ENCODE measurements around the gene ITPRIP. TPM values are rescaled to one million over a fixed set of nuclear protein-coding genes. Genes with fewer than 3 reads are reported as not detected.

Gene ITPRIP
- total RNA-seq, 1 donor from 2014 or later = 51.0 TPM

DNA sequence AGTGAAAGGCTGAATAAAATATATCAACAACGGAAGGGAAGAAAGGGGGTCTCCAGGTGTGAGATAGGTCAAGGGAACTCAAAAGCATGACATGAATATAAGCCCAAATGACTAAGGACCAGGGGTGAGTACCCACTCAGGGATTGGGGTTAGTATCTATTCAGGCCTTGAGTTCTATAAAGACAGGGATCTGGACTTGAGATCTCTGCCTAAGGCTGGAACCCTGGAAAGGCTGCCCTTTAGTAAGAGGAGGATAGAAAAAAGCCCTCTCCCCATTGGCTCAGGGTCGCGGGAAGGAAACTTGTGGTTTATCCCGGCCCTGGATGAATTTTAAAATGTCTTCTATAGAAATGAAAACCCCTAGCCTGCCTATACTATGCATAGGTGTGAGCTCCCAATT is 2.4 kb upstream of the ITPRIP start:
- H3K9me3 ChIP-seq = no peaks in the 10 kb centered on the region
- H3K4me3 ChIP-seq = peak overlapping the region in 1 of 2 donors; percentile 86
- no peaks in the 10 kb centered on the region for H3K36me3 ChIP-seq
- TF ChIP-seq, protein P1, sequence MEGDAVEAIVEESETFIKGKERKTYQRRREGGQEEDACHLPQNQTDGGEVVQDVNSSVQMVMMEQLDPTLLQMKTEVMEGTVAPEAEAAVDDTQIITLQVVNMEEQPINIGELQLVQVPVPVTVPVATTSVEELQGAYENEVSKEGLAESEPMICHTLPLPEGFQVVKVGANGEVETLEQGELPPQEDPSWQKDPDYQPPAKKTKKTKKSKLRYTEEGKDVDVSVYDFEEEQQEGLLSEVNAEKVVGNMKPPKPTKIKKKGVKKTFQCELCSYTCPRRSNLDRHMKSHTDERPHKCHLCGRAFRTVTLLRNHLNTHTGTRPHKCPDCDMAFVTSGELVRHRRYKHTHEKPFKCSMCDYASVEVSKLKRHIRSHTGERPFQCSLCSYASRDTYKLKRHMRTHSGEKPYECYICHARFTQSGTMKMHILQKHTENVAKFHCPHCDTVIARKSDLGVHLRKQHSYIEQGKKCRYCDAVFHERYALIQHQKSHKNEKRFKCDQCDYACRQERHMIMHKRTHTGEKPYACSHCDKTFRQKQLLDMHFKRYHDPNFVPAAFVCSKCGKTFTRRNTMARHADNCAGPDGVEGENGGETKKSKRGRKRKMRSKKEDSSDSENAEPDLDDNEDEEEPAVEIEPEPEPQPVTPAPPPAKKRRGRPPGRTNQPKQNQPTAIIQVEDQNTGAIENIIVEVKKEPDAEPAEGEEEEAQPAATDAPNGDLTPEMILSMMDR (IDR thresholded peaks at IDR 0.05) = no peak
- peaks cover 2 to 20% of the 10 kb centered on the region in 2 donors for H3K4me1 ChIP-seq
- H3K27ac ChIP-seq = peak overlapping the region; percentile 92 to 98
- intact Hi-C loops (cut with DNase I) = loop anchor here (1.0 kb wide), 1 partner anchor 9 kb away; no protein-coding TSS in a partner anchor
- no peaks in the 10 kb centered on the region for H3K27me3 ChIP-seq
- DNase-seq (ENCODE audit: low spot score in 2 of 2) = no peak

DNA sequence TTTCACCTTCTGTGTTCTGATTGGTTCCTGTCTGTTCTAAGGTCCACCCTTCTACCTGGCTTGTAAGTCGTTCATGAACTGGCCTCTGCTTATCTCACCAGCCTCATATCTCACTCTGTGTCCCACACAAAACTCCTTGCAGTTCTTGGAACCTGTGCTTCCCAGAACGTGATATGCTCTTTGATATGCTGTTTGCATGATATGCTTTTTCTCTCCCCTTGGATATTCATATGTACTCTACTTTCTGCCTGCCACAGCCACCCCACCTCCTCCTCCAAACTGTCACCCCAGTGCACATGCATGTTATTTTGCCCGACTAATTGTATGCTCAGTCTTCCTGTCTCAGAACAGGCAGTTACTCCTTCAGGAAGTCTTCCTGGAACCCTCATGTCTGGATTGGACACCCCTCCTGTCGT is 1.9 kb upstream of the ITPRIP start:
- intact Hi-C loops (cut with DNase I) = loop anchor here (1.0 kb wide), 1 partner anchor 9 kb away; no protein-coding TSS in a partner anchor
- TF ChIP-seq, protein P1 (IDR thresholded peaks at IDR 0.05) = no peak

DNA sequence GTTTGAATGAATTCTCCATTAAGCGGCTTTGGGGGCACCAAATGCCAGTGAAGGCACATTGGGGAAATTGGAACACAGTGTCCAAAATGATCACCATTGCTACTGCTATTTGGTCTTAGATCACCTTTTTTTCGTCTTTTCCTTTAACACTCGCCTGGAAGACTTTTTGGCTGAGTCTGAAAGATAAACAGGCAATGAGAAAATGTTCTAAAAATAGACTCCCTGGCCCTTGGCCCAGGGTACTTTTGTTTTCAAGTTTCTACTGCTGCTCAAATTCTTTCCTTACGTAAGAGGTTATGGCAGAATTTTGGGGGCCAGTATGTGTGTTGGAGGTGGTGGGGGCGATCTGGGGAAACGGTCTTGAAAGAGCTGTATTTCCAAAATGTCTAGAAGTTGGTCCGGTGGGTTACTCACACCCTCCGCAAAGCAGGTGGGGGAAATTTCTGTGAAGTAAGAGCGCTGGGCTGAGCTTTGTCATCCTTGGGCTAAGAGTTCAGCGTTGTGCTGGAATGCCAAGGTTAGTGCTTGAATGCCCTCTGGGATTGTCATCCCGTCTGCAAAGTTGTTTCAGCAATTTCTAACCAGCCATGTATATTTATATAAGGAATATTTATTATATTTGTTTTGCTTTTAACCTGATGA is 1.3 kb upstream of the ITPRIP start:
- DNase-seq (ENCODE audit: low spot score in 2 of 2) = peak in 1 of 2 donors; percentile 84
- peaks cover 0 to 4% of the 10 kb centered on the region in 2 donors for H3K36me3 ChIP-seq
- peaks cover 6 to 30% of the 10 kb centered on the region in 2 donors for H3K4me1 ChIP-seq
- intact Hi-C loops (cut with DNase I) = loop anchor here (1.0 to 5.0 kb wide), 4 partner anchors 9 to 217 kb away; partner anchors contain the start of gene SFR1
- TF ChIP-seq, protein P1 (IDR thresholded peaks at IDR 0.05) = no peak
- peak overlapping the region; percentile 63 to 86 for H3K4me3 ChIP-seq
- no peaks in the 10 kb centered on the region for H3K9me3 ChIP-seq
- H3K27ac ChIP-seq = peak overlapping the region; percentile 92 to 98
- H3K27me3 ChIP-seq = no peaks in the 10 kb centered on the region

More for the DNA sequence above, 1.9 kb upstream of the ITPRIP start:
- Histone ChIP-seq H3K27me3 (no peaks in the 10 kb centered on the region), H3K36me3 (no peaks in the 10 kb centered on the region), H3K27ac (peak overlapping the region; percentile 92 to 98), H3K4me3 (peak overlapping the region; percentile 63 to 86), H3K4me1 (peaks cover 6 to 25% of the 10 kb centered on the region in 2 donors), H3K9me3 (no peaks in the 10 kb centered on the region)
- no peak for DNase-seq (ENCODE audit: low spot score in 2 of 2)

DNA sequence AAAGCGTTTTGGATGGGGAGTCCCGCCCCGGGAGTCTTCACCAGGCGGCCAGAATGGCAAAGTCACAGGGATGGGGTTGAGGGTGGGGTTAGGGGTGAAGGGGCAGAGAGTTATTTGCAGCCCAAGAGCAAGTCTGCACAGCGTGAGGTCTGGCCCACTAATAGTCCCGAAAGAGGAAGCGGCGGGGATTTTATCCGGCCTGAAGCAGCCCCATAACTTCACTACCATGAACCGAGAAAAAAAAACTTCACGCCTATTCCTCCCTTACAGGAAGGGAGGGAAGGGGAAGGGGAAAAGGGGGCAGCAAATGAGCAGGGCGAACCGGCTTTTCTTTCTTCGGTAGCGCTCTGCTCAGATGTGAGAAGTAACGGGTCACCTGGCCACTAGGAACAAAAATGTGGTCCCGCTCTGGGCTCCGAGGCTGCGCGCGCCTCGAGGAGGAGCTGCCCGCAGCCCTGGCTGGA is 712 bp downstream of the ITPRIP start:
- intact Hi-C loops (cut with DNase I) = loop anchor here (5.0 kb wide), 1 partner anchor 215 kb away; the partner anchor contains the start of gene SFR1
- DNase-seq (ENCODE audit: low spot score in 2 of 2) = peak in 1 of 2 donors; percentile 71
- peaks cover 6 to 45% of the 10 kb centered on the region in 2 donors for H3K4me1 ChIP-seq

DNA sequence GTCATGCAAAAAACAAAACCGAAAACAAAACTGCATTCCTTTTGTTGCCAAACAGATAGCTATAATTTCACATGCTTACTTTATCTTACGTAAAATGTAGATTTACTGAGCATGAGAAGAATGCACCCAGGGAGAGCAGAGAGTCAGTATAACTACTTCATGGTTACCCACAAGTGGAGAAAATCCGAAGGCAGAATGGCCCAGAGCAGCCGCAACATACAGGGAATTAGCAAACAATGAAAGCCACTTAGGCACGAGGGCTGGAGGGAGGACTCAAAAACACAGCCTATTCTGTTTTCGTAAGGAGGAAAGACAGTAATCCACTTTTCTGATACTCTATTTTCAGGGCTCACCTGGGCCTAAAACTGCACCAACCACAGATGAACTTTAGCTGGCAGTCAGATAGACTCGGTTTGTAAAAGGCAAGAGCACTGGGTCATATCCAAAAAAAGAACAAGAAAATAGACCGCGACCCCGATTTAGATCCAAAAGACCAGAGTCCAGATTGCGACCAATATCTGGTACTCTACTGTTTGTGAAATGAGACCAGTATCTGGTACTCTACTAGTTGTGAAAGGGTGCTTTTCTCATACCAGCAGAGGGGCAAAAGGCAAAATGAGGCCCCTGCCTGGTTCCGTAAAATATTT is 1.3 kb downstream of the ITPRIP start:
- peak overlapping the region; percentile 92 to 98 for H3K27ac ChIP-seq
- no peaks in the 10 kb centered on the region for H3K27me3 ChIP-seq
- no peaks in the 10 kb centered on the region for H3K9me3 ChIP-seq
- TF ChIP-seq, protein P1 (IDR thresholded peaks at IDR 0.05) = no peak
- H3K4me1 ChIP-seq = peaks cover 6 to 52% of the 10 kb centered on the region in 2 donors
- H3K4me3 ChIP-seq = peak overlapping the region; percentile 63 to 86
- intact Hi-C loops (cut with DNase I) = loop anchor here (5.0 kb wide), 1 partner anchor 215 kb away; the partner anchor contains the start of gene SFR1
- DNase-seq (ENCODE audit: low spot score in 2 of 2) = no peak
- peaks cover 0 to 6% of the 10 kb centered on the region in 2 donors for H3K36me3 ChIP-seq

More for the DNA sequence above, 712 bp downstream of the ITPRIP start:
- Histone ChIP-seq H3K27ac (peak overlapping the region; percentile 92 to 98), H3K9me3 (no peaks in the 10 kb centered on the region), H3K4me3 (peak overlapping the region; percentile 63 to 86), H3K27me3 (no peaks in the 10 kb centered on the region), H3K36me3 (peaks cover 0 to 6% of the 10 kb centered on the region in 2 donors)
- TF ChIP-seq, protein P1 (IDR thresholded peaks at IDR 0.05) = no peak
